Ureter (tissue), 1 donor: ENCODE results near the gene TMEM222. TPM values are rescaled to one million over a fixed set of nuclear protein-coding genes. Genes with fewer than 3 reads are reported as not detected.

Experiments used
- DNase-seq: peaks from one replicate; pipeline ENCODE4 v3.0.0-alpha.2; 2020; ENCODE audit warnings: low spot score
- total RNA-seq: library from RNA; stranded (reverse); gene quantifications from one replicate; pipeline ENCODE4 v1.2.4, GENCODE V29; 2023
- donor health status: DM: yes; HTN: yes; CAD: no.

TMEM222 gene
- total RNA-seq, 1 donor from 2014 or later, result 54.1 TPM

- DNase-seq, result no peak
Observed at GRCh38 chr1:27359822-27360158, 37.8 kb downstream of the TMEM222 start.

DNA sequence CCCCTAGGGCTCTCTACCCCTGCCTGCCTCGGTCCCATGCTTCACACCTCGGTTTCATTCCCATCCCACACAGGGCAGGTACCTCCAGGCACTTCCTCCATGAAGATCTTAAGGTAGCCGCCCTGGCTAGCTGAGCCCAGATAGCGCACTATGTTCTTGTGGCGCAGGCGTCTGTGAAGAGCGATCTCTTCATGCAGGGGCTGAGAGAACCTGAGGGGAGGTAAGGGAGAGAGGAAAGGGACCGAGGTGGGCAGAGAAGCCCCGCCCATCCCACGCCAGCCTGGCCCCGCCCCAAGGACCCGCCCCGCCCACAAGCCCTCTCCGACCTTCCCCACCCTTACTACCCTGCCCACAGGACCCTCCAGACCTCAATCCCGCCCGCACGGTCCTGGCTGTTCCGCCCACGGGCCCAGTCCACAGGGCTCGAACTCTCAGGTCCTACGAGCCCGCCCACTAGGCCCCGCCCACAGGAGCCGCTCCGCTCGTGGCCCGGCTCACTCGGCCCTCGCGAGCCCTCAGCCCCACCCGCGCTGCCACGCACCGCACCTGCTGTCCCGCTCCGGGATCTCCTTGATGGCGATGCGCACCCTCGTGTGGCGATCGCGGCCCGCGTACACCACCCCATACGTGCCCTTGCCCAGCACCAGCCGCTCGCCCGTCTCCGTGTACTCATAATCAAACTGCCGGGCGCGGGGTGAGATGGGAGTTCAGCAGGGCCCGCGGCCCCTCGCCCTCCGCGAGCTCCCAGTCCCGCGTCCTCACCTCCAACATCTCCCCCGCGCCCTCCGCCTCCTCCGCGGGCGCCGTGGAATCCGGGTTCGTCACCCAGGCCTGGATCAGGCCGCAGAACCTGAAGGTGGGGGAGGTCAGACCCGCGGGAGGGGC, 38.4 kb downstream of the TMEM222 start:
- no peak for DNase-seq

- DNase-seq, result no peak
Observed at GRCh38 chr1:27361044-27361402, 39.1 kb downstream of the TMEM222 start.

DNA sequence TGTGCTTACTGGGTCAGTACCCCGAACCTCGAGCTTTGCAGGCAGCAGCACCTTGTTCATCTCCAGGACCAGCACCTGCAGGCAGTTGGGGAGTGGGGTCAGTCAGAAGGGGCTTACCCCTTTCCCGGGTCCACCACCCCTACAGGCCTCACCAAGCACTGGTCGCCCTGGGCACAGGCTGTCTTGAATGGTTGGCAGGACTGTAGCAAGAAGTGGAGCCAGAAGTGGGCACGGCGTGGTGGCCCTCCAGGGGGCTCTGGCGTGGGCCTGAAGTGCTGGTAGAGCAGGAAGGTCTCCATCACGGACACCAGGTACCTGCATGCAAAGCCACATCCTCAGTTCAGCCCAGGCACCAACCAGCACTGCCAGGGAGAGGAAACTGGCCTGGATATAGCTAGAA, 39.6 kb downstream of the TMEM222 start:
- no peak for DNase-seq

DNA sequence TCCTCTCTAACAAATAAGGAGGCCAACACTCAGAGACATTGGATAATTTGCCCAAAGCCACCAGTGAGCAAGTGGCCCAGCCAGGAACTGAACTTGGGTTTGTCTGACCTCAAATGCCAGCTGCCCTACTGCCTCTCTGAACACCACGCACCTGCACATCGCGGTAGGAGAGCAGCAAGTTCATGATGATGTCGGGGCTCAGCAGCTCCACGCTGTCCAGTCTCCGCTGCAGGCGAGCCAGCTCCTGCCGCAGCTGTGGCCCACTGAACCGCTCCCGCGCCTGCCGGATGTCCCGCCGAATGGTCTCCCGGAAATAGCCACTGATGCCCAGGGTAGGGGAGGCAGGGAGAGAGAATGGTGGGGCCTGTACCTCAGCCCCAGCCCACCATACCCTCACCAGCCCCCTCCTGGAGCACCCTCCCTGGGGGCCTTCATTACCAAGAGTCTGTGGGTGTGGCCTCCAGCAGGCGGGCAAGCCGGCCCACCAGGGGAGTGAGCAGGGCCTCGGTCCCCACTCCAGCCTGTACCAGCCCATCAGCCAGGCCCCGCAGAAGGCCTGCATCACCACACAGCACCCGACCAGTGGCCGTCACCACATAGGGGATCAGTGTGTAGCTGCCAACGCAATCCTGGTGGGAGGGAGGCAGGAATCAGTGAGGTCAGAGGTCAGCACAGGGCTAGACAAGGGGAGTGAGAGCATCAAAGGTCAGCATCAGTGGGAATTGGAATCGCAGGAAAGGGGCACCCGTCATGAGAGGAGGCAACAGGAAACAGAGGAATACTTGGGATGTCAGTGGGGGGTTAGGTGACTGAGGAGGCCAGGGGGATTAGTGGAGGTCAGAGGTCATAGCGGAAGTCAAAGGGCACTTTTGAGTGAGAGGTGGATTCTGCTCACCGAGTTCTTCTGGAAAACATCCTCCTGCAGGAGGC, 42.1 kb downstream of the TMEM222 start:
- DNase-seq, result no peak

GRCh38 chr1:27364696-27365371, 42.9 kb downstream of the TMEM222 start:
- no peak for DNase-seq

- DNase-seq, result peak; percentile 93
Observed at GRCh38 chr1:27365372-27366112, 43.6 kb downstream of the TMEM222 start.

GRCh38 chr1:27366113-27366410, 44.1 kb downstream of the TMEM222 start:
- peak; percentile 87 for DNase-seq

DNA sequence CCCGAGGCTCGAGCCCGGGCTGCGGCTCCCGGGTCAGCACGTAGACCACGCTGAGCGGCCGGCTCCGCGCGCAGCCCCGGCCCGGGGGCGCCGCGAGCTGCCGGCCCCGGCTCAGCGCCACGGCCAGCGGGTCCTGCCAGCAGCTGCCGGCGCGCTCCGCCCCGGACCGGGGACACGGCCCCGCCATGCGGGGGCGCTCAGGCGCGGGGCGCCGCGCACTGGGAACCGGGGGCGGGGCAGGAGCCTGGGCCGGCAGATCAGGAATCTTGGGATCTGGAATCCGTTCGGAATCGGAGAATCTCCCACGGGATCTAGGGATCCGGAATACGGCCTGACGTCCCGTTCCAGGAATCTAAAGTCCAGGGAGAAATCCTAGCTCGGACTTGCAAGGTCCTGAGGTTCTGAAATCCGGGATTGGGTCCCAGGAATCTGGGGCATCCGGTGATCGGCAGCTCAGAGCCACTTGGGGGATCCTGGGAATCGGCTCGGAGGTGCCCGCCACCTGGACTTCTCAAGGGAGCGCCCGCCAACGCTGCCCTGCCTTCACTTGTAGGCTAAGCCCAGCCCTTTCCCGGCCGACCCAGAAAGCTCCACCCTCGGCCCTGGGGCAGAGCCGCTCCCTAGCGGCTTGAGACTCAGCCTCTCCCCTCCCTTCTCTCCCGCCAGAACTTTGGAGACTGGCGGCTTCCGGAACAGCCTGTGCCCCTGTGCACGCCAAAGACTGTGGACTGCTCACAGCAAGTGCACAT, 44.6 kb downstream of the TMEM222 start, which contains the start of gene MAP3K6:
Gene MAP3K6 (minus strand): TSS at position 551 of the 749 bp plus-strand sequence. CDS start 364 bp downstream, at position 187.
- peak; percentile 93 for DNase-seq

DNA sequence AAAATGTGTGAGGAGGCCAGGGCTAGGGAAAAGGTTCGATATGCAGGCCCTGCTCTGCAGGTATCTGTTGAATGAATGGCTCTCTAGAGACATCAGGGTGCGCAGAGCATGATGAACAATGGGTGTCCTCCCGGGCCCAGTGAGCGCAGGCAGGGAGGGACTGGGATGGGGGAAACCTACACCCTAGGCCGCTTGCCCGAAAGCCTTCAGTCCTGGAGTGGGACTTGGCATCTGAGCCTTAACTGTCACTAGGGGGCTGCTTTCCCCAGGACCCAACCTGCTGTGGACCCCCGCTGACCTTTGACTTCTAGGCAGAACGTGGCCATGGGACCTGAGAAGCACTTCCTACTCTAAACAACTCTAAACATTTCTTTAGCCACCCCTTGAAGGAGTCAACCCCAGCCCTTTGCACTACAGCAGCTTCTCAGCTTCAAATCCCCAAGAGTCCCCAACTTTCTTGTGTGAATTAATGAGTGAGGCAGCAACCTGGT, 45.2 kb downstream of the TMEM222 start:
- DNase-seq, result no peak

- DNase-seq, result no peak
Observed at GRCh38 chr1:27368869-27369582, 47.1 kb downstream of the TMEM222 start.

DNA sequence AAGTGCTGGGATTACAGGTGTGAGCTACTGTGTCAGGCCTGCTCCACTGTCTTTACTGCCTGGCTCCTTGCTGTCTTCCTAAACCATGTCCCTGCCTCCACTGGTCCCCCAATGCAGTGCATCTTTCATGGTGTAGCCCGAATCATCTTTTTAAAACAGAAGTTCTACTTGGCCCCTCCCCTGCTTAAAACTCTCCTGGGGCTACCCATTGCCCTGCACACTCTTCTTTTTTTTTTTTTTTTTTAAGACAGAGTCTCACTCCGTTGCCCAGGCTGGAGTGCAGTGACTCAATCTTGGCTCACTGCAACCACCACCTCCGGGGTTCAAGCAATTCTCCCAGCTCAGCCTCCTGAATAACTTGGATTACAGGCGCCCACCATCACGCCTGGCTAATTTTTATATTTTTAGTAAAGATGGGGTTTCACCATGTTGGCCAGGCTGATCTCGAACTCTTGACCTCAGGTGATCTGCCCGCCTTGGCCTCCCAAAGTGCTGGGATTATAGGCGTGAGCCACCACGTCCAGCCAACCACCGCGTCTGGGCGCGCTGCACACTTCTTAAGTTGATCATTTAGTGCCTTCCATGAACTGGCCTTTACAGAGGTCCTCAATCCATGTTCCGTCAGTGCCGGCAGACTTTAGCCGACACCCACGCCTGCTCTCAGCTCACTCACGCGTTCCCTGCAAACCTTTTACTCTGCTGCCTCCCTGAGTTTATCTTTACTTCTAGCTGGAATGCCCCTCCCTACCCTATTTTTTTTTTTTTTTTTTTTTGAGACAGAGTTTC, 50.3 kb downstream of the TMEM222 start:
- DNase-seq, result no peak

- DNase-seq, result no peak
Observed at GRCh38 chr1:27372808-27373690, 51.1 kb downstream of the TMEM222 start.

GRCh38 chr1:27374362-27375086, 52.6 kb downstream of the TMEM222 start, which contains the start of gene FCN3:
TSS of gene FCN3 (minus strand) at chr1:27374824. CDS start at chr1:27374818, 6 bp downstream.
- DNase-seq, result no peak

- DNase-seq, result no peak
Observed at GRCh38 chr1:27377760-27378495, 56.0 kb downstream of the TMEM222 start.

GRCh38 chr1:27379564-27380122, 57.7 kb downstream of the TMEM222 start:
- no peak for DNase-seq
